ENCODE results near the gene MCC.

- TF ChIP-seq CTCF (IDR thresholded peaks at IDR 0.05): no peak
- no peak for TF ChIP-seq POLR2A (IDR thresholded peaks at IDR 0.05)
Measured at GRCh38 chr5:113164021-113164420, 324.2 kb downstream of the MCC start.

Data from ovary (tissue), 3 donors.